T-helper 17 cell (primary cell): Measurements from ENCODE around the gene HYAL1. TPM values are rescaled to one million over a fixed set of nuclear protein-coding genes. Genes with fewer than 3 reads are reported as not detected.

Experiments
- ATAC-seq: fragments of 150-1000 bp; cut with Tn5 transposase; 2 replicates; pipeline ENCODE4 v1.10.0; 2021; ENCODE audit warnings: mild to moderate bottlenecking, moderate library complexity
- DNase-seq, 3 donors: peaks; one replicate each; pipeline versions ENCODE4 v3.0.0 to v3.0.0-alpha.2; 2020 to 2021
- H3K9me3 ChIP-seq: one replicate; pipeline ENCODE4 v1.7.0; 2013; ENCODE audit warnings: low read length, mild to moderate bottlenecking; ENCODE audit not compliant: control insufficient read depth, poor library complexity, severe bottlenecking
- H3K27ac Mint-ChIP-seq: one replicate; pipeline ENCODE4 v1.8.0; 2022; ENCODE audit warnings: mild to moderate bottlenecking, moderate library complexity, mixed read lengths
- H3K27me3 Mint-ChIP-seq: one replicate; pipeline ENCODE4 v1.8.0; 2022; ENCODE audit warnings: mixed read lengths
- H3K36me3 Mint-ChIP-seq: one replicate; pipeline ENCODE4 v1.8.0; 2022; ENCODE audit warnings: low read depth, mixed read lengths
- H3K4me1 Mint-ChIP-seq: one replicate; pipeline ENCODE4 v1.8.0; 2022; ENCODE audit warnings: mild to moderate bottlenecking, mixed read lengths
- H3K4me3 Mint-ChIP-seq: one replicate; pipeline ENCODE4 v1.8.0; 2022; ENCODE audit warnings: mild to moderate bottlenecking, moderate library complexity, mixed read lengths
- total RNA-seq, 4 donors: library from RNA in 2 of 4; stranded (reverse) in 2 of 4; gene quantifications; one replicate each; pipeline ENCODE4 v1.2.3 and lab custom pipeline; 2022 to 2026

Gene HYAL1
- total RNA-seq, 2 donors from 2014 or later: 0.44 TPM; not detected in 1

DNA sequence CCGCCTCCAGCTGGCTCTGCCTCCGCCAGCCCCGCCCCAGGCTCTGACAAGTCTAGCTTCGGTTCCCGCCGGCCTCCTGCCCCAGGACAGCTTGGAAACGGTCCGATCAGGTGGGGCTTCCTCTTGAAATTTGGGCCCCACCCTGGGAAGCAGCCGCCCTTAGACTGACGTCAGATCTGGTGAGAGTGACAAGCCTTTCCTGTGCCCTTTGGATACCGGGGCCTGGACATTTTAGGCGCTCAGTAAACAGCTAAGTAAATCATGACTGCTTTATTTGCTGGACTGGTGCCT lies 3.8 kb downstream of the HYAL1 start:
- Mint-ChIP-seq H3K27ac (peak overlapping the region; percentile 97), H3K4me3 (peak overlapping the region; percentile 96), H3K4me1 (peaks cover 22% of the 10 kb centered on the region), H3K36me3 (no peaks in the 10 kb centered on the region), H3K27me3 (no peaks in the 10 kb centered on the region)
- ATAC-seq: no peak
- DNase-seq: no peak
- H3K9me3 ChIP-seq: no peaks in the 10 kb centered on the region

DNA sequence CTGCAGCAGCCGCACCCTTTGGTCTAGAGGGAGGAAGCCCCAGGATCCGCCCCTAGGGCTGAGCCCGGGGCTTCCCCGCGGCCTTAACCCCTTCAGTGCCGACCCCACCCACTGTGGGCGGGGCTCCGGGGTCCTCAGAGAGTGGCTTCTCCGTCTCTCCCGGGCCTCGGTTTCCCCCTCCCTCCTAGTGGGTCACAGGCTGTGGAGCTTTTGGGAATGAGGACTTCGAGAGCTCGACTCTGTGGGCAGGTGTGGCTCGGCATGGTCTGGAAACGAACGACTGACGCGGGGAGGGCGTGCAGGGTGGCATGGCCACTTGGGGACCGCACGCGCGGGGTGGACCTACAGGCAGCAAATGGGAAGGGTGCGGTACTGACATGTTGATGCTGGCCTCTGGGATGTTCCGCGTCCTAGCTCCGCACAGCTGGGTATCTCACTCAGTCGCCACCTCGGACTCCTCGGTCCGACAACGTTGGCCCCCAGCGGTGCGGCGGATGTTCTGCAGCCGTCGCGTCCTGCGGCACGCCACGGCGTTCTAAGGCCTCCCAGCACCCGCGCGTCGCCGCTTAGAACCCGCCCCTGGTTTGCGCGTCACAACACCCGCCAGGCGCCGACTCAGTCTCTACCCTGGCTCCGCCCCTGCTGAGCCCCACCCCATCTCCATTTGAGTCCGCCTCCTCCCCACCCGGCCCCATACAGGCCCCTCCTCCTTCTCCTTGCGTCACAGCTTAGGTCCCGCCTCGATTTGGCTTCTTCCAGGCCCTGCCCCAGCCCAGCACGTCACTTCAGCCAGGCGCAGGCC lies 4.3 kb downstream of the HYAL1 start, which contains the start of the genes HYAL3 and NAA80:
Gene HYAL3, minus strand, starts transcription at position 570 of the 802 bp plus-strand sequence. CDS start 3,803 bp downstream, outside the sequence.
Gene NAA80, minus strand, starts transcription at position 570 of the 802 bp plus-strand sequence. CDS start 1,942 bp downstream, outside the sequence.
- Mint-ChIP-seq H3K27me3 (no peaks in the 10 kb centered on the region), H3K27ac (peak within 1 kb of the TSS; percentile 97), H3K4me1 (peaks cover 22% of the 10 kb centered on the region), H3K4me3 (peak within 1 kb of the TSS; percentile 96), H3K36me3 (no peaks in the 10 kb centered on the region)
- H3K9me3 ChIP-seq: no peaks in the 10 kb centered on the region
- ATAC-seq (peak; percentile 87), DNase-seq (peak; percentile 97 to 99 (median 97))

- Mint-ChIP-seq H3K36me3 (no peaks in the 10 kb centered on the region), H3K27me3 (no peaks in the 10 kb centered on the region), H3K27ac (peak overlapping the region; percentile 97), H3K4me1 (peaks cover 22% of the 10 kb centered on the region), H3K4me3 (peak overlapping the region; percentile 96)
- DNase-seq (no peak), ATAC-seq (no peak)
- H3K9me3 ChIP-seq: no peaks in the 10 kb centered on the region
Measured at GRCh38 chr3:50297896-50298725, 5.3 kb downstream of the HYAL1 start.

DNA sequence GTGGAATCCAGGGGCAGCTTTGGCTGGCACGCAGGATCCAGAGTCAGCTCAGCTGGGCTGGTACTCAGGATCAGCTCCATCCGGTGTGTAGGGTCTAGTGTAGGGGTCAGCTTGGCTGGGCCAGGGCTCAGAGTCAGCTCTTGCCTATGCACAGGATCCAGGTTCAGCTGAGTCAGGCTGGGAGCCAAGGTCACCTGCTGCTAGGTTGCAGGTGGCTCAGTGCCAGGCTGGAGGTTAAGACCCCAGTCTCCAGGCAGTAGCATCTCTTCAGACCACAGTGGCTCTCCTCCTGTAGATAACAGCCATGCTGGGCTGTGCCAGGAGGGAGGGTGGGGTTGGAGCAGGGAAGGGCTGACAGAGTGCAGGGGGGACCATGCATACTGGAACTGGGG lies 6.0 kb downstream of the HYAL1 start:
- H3K4me1 Mint-ChIP-seq: peaks cover 28% of the 10 kb centered on the region
- no peaks in the 10 kb centered on the region for H3K27me3 Mint-ChIP-seq
- H3K36me3 Mint-ChIP-seq: no peaks in the 10 kb centered on the region
- peak overlapping the region; percentile 97 for H3K27ac Mint-ChIP-seq
- no peak for ATAC-seq
- no peaks in the 10 kb centered on the region for H3K9me3 ChIP-seq
- no peak for DNase-seq
- H3K4me3 Mint-ChIP-seq: no peak overlapping the region

- H3K27ac Mint-ChIP-seq: peak overlapping the region; percentile 97
- no peaks in the 10 kb centered on the region for H3K27me3 Mint-ChIP-seq
- peaks cover 30% of the 10 kb centered on the region for H3K4me1 Mint-ChIP-seq
- no peaks in the 10 kb centered on the region for H3K36me3 Mint-ChIP-seq
- no peaks in the 10 kb centered on the region for H3K9me3 ChIP-seq
- no peak for DNase-seq
- no peak for ATAC-seq
- H3K4me3 Mint-ChIP-seq: peak overlapping the region; percentile 55
Measured at GRCh38 chr3:50296721-50297383, 6.5 kb downstream of the HYAL1 start.

GRCh38 chr3:50295553-50296431 lies 7.6 kb downstream of the HYAL1 start:
- no peaks in the 10 kb centered on the region for H3K9me3 ChIP-seq
- ATAC-seq (no peak), DNase-seq (no peak)
- H3K4me1 Mint-ChIP-seq: peaks cover 32% of the 10 kb centered on the region
- no peak overlapping the region for H3K27ac Mint-ChIP-seq
- H3K27me3 Mint-ChIP-seq: no peaks in the 10 kb centered on the region
- H3K4me3 Mint-ChIP-seq: no peak overlapping the region
- no peaks in the 10 kb centered on the region for H3K36me3 Mint-ChIP-seq

GRCh38 chr3:50294492-50295403 lies 8.6 kb downstream of the HYAL1 start:
- Mint-ChIP-seq H3K4me1 (peaks cover 25% of the 10 kb centered on the region), H3K36me3 (no peaks in the 10 kb centered on the region), H3K4me3 (no peak overlapping the region), H3K27me3 (no peaks in the 10 kb centered on the region), H3K27ac (no peak overlapping the region)
- no peaks in the 10 kb centered on the region for H3K9me3 ChIP-seq
- ATAC-seq (no peak), DNase-seq (peak in 1 of 3 donors; percentile 3)

- ATAC-seq: no peak
- H3K9me3 ChIP-seq: no peaks in the 10 kb centered on the region
- Mint-ChIP-seq H3K27me3 (no peaks in the 10 kb centered on the region), H3K4me1 (peaks cover 24% of the 10 kb centered on the region), H3K27ac (no peak overlapping the region), H3K36me3 (no peaks in the 10 kb centered on the region), H3K4me3 (no peak overlapping the region)
- DNase-seq: no peak
Measured at GRCh38 chr3:50294089-50294488, 9.3 kb downstream of the HYAL1 start.

DNA sequence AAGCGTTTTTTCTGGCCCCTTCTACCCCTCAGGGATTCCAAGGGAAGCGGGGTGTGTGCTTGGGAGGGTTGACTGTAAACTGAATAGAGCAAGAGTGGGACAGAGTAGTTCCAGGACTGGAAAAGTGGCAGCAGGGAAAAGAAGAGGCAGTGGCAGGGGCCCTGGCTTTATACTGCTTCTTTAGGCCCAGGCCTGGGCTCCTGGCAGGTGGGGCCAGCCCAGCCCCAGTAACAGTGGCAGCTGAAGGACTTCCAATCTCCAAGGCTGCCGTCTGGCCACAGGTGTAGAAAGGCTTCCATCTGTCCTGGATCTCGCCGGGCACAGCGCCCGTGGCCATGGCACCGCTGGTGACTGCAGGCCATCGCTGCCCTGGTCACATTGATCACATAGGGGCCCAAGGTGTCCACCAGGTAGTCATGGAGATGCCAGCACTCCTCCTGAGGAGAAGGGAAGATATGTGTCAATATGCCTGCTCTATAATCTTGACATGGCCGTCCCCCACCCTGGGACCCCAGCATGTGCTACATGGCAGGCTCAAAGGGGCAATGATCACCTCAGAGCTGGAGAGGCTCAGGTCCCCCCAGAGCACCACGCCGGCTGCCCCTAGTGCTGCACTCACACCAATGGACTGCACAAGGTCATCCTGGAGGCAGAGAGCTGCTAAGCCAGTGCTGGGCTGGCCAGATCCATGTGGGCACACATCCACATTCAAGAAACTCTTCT lies 10.1 kb downstream of the HYAL1 start:
- DNase-seq (no peak), ATAC-seq (no peak)
- Mint-ChIP-seq H3K4me3 (peak overlapping the region; percentile 92), H3K36me3 (no peaks in the 10 kb centered on the region), H3K4me1 (peaks cover 18% of the 10 kb centered on the region), H3K27ac (peak overlapping the region; percentile 89), H3K27me3 (no peaks in the 10 kb centered on the region)
- H3K9me3 ChIP-seq: no peaks in the 10 kb centered on the region

DNA sequence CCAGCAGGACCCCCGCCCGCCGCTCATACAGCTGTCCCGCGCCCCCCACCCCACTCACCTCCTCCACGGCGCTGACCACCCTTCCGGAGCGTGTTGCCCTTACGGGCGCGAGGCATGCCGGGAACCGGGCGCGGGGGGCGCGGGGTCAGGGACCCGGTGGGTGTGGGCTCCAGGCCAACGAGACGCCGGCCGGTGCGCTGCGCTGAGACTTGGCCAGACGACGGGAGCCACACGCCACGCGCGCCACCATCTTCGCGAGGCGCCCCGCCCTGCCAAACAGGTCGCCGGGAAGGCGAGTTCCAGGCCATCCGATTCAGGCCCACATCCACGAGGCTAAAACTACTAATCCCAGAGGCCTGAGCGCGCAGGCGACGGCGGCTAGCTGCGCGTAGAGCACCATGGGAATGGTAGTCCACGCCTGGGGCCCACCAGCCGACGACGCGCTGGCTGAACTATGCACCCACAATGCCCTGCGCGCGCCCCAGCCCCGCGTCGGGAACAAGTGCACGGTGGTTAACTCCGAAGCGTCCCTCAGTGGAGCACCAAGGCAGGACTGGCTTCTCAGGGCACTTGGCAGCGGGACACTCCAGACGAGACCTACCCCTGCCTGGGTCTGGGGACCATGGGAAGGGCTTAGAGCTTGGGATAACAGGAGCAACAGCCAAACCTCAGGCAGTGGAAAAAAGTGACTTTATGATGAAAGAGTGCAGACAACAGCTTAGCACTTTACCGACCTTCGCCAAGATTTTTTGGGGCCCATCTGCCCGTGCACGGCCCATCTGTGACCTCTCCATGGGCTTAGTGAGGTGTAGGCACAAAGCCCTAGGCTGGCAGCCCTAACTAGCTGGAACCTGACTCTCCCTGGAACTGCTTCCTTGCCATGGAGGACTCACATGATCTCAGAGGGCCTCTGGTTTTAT lies 11.0 kb downstream of the HYAL1 start, which contains the start of gene IFRD2:
Gene IFRD2, minus strand, starts transcription at position 271 of the 920 bp plus-strand sequence. Its CDS starts 155 bp downstream, at position 116.
- H3K27ac Mint-ChIP-seq: peak within 1 kb of the TSS; percentile 89
- DNase-seq (peak; percentile 90 to 93 (median 92)), ATAC-seq (peak; percentile 99)
- peak within 1 kb of the TSS; percentile 92 for H3K4me3 Mint-ChIP-seq
- H3K36me3 Mint-ChIP-seq: no peaks in the 10 kb centered on the region
- no peaks in the 10 kb centered on the region for H3K9me3 ChIP-seq
- no peaks in the 10 kb centered on the region for H3K27me3 Mint-ChIP-seq
- H3K4me1 Mint-ChIP-seq: peaks cover 14% of the 10 kb centered on the region
